IPS-15b (cell line): ENCODE measurements around the gene SDC1.

Source experiments
- H3K27me3 ChIP-seq: one replicate; pipeline ENCODE4 v1.6.1; 2013; ENCODE audit warnings: low read length; ENCODE audit not compliant: control insufficient read depth, insufficient read depth
- H3K36me3 ChIP-seq: one replicate; pipeline ENCODE4 v1.6.1; 2013; ENCODE audit warnings: low read length; ENCODE audit not compliant: control insufficient read depth, insufficient read depth
- H3K4me1 ChIP-seq: one replicate; pipeline ENCODE4 v1.6.1; 2013; ENCODE audit warnings: mild to moderate bottlenecking, low read length; ENCODE audit not compliant: control insufficient read depth, insufficient read depth
- H3K4me3 ChIP-seq: one replicate; pipeline ENCODE4 v1.5.1; 2013; ENCODE audit warnings: low read depth, low read length
- H3K9ac ChIP-seq: one replicate; pipeline ENCODE4 v1.6.1; 2013; ENCODE audit warnings: low read depth, mild to moderate bottlenecking, low read length
- H3K9me3 ChIP-seq: one replicate; pipeline ENCODE4 v1.6.1; 2013; ENCODE audit warnings: mild to moderate bottlenecking, low read length; ENCODE audit not compliant: control insufficient read depth, insufficient read depth

Gene SDC1

DNA sequence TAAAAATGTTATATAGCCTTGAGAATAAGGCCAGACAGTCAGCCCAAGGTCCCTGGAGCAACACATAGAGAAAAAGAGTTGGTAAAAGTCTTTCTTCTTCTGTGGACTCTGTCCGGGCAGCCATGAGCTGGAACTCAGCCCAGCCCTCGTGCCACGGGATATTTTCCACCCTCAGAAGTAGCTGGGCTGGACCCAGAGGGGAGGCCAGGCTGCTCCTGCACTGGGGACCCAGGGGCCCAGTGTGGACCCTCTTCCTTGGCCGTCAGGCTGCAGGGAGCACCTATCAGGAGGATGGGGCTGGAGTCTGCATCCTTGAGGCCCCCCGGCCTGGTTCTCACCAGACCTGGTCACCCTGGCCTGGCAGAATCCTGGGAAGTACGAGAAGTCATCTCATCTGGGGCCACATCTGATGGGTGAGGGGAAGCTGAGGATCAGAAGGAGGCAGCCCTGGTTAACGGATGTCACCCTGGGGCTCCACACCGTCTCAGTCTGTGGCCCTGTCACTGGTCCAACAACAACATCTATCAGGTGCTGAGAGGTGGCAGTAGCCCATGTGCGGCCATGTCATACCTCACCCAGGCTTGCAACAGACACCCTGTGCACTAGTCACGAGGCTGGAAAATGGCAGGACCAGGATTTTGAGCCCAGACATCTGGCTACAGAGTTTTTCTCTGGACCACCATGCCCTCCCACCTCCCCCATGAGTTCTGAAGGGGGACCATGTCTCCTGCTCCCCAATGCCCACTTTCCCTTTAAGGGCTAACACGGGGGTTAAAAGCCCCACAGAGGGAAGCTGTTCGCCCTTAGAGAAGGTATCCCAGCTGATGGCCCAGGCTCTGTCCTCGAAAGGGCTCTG, 33.0 kb downstream of the SDC1 start:
- Histone ChIP-seq H3K36me3 (no peaks in the 10 kb centered on the region), H3K27me3 (no peaks in the 10 kb centered on the region), H3K4me3 (no peak overlapping the region), H3K9ac (no peak overlapping the region), H3K4me1 (peaks cover 8% of the 10 kb centered on the region), H3K9me3 (no peaks in the 10 kb centered on the region)

DNA sequence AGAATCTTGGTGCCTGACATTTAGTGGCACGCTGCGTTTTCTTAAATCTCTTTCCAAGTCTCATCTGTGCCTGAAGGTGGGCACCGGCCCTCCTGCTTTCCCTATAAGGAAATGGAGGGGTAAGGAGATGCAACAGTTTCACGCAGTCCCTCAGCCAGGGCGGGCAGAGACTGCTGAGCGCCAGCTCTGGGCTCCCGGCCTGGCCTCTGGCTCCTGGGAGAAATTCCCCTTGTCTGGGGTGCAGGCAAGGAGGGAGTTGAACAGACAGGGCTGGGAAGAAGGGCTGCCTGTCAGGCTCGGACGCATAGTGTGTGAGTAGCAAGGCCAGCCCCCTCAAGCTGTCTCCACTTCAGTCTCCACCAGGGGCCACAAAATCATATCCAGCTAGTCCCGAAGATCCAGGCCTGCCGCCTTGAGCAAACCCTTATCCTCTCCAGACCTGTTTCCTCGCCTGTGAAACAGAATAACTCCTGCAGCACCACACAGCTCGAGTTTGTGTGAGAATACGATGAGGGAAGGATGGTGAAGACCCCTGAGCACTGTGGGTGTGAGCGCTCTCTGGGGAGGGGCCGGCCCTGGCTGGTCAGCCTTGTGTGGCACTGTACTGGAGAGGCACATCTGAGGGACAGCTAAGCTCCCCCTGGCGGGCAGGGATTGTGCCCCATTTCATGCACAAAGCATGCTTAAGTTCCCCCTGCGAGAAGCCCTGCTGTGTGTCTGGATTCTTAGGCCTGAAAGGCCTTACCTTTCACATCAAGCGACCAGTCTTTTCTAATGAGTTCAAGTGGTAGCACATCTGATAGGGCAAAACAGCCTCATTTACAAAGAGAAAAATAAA, 33.8 kb downstream of the SDC1 start:
- H3K4me3 ChIP-seq, result no peak overlapping the region
- H3K36me3 ChIP-seq, result no peaks in the 10 kb centered on the region
- no peaks in the 10 kb centered on the region for H3K9me3 ChIP-seq
- peaks cover 14% of the 10 kb centered on the region for H3K4me1 ChIP-seq
- no peaks in the 10 kb centered on the region for H3K27me3 ChIP-seq
- peak overlapping the region; percentile 12 for H3K9ac ChIP-seq

DNA sequence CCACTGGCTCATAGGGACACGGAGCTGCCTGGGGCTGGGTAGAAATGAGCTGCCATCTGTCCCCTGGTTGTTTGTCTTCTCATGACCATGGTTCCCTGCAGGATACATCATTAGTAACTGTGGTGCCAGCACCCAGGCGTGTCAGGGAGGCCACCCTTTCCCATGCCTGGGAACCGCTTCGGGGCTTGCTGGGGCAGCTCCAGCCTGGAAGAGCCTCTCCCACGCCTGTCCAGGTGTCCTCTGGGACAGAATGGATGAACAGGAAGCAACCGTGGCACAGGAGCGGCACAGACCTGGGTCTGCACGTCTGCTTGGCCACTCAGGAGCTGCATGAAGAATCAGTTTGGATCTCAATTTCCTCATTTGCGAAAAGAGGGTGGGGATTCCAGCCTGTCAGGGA, 34.8 kb downstream of the SDC1 start:
- Histone ChIP-seq H3K27me3 (no peaks in the 10 kb centered on the region), H3K4me3 (no peak overlapping the region), H3K36me3 (no peaks in the 10 kb centered on the region), H3K9ac (no peak overlapping the region), H3K4me1 (peaks cover 14% of the 10 kb centered on the region), H3K9me3 (no peaks in the 10 kb centered on the region)

DNA sequence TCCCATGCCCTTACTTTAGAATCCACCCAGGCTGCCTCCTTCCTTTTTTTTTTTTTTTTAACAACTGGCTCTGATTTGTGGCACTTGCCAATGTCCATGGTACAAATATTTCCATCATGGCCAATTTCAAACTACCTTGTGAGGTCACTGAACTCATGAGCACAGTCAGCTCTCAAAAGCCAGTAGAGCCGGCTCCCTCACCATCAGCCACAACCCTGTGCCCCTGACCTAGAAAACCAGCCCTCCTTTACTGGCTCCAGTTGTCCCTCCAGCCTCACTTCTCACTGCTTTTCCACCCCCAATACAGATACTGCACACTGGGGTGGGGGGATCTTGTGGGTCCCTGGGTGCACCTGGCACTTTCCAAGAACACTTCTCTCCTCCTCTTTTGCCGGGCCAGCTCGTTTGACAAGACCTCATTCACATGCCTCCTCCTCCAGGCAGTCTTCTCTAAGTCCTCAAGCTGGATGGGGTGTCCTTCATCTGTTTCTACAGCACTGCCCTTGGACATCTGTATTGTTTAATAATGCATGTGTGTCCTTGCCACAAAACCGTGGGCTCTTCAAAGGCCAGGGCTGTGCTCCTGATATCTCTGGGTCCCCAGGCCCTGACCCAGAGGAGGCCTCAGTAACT, 35.5 kb downstream of the SDC1 start:
- H3K36me3 ChIP-seq, result no peaks in the 10 kb centered on the region
- no peaks in the 10 kb centered on the region for H3K9me3 ChIP-seq
- no peaks in the 10 kb centered on the region for H3K27me3 ChIP-seq
- peaks cover 14% of the 10 kb centered on the region for H3K4me1 ChIP-seq
- no peak overlapping the region for H3K9ac ChIP-seq
- no peak overlapping the region for H3K4me3 ChIP-seq

DNA sequence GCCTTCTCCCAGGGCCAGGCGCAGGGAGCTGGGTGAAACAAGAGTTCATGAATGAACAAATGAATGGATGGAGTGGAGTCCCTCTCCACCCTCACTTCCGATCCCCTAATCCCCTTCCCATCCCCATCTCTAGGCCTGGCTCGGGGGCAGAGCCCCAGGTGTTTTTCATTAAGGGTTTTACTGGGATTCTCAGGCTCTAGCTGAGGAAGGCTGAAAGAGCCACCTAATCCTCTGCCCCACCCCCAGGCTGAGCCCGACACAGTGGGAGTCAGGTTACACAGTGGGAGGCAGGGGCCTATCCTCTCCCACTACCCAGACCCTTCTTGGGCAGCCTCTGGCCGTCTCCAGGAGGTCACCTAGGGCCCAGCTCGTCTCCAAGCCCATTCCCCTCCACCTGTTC, 36.1 kb downstream of the SDC1 start:
- Histone ChIP-seq H3K9me3 (no peaks in the 10 kb centered on the region), H3K4me1 (peaks cover 14% of the 10 kb centered on the region), H3K27me3 (no peaks in the 10 kb centered on the region), H3K9ac (no peak overlapping the region), H3K36me3 (no peaks in the 10 kb centered on the region), H3K4me3 (no peak overlapping the region)

DNA sequence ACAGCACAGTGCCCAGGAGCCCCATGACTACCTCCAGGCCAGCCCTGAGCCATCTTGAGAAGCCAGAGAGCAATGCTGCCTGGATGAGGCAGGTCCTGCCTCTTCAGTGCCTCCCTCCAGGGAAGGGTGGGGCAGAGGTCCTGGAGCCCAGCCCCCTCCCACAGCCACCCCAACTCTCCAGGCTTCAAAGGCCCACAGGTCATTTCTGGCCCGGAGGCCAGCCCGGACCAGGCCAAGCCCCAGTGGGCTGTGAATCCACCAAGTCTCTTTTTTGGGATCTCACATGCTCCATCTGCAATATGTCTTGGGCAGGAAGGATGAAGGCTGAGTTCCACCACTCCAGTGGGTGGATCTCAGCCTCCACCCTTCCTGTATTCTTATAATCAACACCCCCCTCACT, 36.7 kb downstream of the SDC1 start:
- Histone ChIP-seq H3K27me3 (no peaks in the 10 kb centered on the region), H3K9ac (no peak overlapping the region), H3K4me1 (peaks cover 14% of the 10 kb centered on the region), H3K9me3 (no peaks in the 10 kb centered on the region), H3K36me3 (no peaks in the 10 kb centered on the region), H3K4me3 (no peak overlapping the region)

DNA sequence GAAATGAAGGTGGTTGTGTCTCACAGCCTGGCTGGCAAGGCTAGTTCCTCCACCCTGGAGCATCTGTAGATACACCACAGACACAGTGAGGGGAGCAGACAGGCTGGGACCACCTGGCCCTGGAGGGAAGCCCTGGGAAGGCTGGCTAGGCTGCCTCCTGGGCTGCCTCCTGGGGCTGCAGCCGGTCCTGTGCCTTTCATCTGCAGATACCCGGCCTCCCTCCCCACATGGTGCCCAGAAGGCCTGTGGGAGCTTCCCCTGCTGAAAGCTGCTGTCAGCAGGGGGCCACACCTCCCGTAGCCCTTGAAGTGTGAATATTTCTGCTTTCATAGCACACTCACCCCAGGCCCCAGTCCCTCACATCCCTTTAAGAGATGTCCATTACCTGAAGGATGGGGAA, 37.6 kb downstream of the SDC1 start:
- no peaks in the 10 kb centered on the region for H3K27me3 ChIP-seq
- H3K36me3 ChIP-seq, result no peaks in the 10 kb centered on the region
- no peak overlapping the region for H3K4me3 ChIP-seq
- no peaks in the 10 kb centered on the region for H3K9me3 ChIP-seq
- H3K4me1 ChIP-seq, result peaks cover 14% of the 10 kb centered on the region
- H3K9ac ChIP-seq, result no peak overlapping the region

DNA sequence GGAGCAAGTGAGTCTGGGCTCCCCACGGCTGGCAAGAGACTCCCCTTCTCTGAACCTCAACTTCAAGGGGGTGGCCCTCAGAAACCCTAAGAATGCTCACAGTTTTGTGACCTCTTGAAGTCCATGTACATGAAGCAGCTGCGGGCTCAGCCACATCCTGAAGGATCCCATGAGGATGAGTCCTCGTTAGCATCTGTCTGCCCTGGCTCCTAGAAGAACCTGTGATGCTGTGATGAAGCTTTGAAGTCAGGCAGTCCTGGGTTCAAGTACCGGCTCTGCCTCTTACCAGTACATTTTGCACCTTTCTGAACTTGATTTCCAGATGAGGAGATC, 38.1 kb downstream of the SDC1 start:
- Histone ChIP-seq H3K9ac (no peak overlapping the region), H3K36me3 (no peaks in the 10 kb centered on the region), H3K9me3 (no peaks in the 10 kb centered on the region), H3K27me3 (no peaks in the 10 kb centered on the region), H3K4me1 (peaks cover 14% of the 10 kb centered on the region), H3K4me3 (no peak overlapping the region)

DNA sequence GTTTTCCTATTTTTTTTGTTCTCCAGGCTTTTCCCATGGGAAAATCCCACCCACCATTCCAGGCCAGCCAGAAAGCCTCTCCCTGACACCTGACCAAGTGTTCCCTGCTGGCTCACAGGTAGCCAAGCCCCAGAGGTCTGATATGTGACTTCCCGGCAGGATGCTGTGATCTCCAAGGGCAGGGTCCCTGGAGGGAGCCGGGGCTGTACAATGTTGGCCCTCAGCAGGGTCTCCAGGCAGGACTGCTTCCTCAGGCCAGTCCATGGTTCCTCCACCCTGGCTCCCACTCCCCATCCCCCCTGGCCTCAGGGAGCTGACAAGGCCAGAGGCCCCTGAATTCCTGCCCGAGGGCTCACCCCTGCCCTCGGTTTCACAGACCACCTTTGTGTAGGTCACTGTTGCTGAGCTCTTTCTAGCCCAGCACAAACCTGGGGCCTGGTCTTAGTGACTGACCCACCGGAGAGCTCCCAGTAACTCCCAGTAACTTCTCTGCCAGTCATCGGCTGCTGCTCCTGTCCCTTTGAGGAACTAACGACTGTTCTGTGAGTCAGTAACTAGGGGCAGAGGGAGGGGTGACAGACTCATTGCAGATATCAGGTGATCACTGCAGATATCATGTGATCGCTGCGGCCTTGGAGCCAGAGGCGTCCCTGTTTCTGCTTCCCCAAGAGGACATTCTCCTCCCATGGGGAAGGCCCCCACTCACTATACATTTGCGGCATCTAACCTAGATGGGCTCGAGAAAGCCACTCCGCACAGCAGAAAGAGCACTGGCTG, 38.7 kb downstream of the SDC1 start:
- Histone ChIP-seq H3K4me1 (peaks cover 14% of the 10 kb centered on the region), H3K4me3 (no peak overlapping the region), H3K9ac (no peak overlapping the region)

DNA sequence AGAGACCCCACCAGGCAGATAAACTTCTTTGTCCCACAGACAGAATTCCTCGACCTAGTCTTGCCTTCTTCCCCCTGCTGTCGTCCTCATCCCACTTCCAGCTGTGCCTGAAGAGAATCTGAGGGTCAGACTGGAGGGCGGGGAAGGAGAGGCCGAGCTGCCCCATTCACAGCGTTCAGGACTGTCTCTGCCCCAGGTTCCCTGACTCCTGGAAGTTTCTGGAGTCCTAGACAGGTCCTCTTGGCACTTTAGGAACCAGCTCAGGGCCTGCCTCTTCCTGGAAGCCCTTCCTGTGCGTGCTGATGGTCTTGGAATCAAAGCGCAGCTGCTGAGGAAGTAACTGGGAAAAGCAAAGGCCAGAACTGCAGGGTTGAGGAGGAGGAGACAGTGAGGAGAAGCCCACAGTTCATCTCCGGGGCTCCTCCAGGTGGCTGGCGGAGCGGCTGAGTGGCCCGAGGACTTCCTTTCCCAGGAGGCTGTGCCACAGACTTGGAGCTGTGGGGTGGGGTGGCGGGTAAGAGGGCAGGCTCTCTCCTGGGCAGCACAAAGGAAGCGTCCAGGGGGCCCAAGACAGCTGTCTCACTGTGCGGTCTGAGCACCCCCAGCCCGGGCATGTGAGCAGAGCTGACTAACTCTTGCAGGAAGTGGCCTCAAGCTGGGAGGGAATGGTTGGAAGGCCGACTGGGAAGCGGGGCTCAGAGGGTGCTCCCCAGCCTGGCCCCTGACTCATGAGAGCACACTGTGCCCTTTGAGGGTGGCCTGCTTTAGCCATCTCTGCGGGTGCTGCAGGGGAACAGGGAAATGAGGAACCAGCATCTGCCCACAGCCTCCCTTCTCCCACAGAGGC, 39.5 kb downstream of the SDC1 start:
- Histone ChIP-seq H3K4me3 (no peak overlapping the region), H3K9ac (no peak overlapping the region), H3K9me3 (no peaks in the 10 kb centered on the region), H3K36me3 (no peaks in the 10 kb centered on the region), H3K4me1 (peaks cover 14% of the 10 kb centered on the region), H3K27me3 (no peaks in the 10 kb centered on the region)

More for the DNA sequence above, 38.7 kb downstream of the SDC1 start:
- Histone ChIP-seq H3K36me3 (no peaks in the 10 kb centered on the region), H3K27me3 (no peaks in the 10 kb centered on the region), H3K9me3 (no peaks in the 10 kb centered on the region)
